ENCODE data around the gene SLC13A3.
A peak's percentile ranks its signal among the peaks of the same experiment; 100 is the strongest.

Gene SLC13A3

DNA sequence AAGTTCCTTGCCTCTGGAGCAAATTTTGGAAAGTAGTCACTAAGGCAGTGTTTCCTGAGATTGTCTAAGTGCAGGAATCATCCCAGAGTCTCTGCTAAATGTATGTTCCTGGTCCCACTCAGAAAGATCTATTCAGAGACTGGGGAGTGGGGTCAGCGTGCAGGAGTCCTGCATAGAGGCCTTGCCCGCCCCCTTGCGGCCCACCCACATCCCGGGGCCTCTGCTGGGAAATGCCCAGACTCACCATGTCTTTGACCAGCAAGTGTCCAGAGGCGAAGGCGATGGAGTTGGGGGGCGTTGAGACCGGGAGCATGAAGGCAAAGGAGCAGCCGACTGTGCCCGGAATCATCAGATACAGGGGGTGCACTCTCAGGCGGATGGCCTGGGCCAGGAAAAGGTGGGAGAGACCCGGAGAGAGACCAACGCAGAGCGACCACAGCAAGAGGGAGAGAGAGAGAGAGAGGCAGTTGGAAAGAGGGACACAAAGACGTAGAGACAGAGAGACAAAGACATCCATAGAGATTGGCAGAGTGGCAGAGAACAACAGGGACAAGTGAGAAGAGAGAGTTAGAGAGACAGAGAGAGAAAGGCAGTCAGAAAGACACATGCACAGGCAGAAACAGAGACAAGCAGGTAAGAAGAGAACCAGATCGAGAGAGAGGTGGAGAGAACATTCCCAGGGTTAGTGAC lies 87.9 kb downstream of the SLC13A3 start:
- no peak for DNase-seq (ENCODE audit: low read depth, low spot score)
- H3K27ac ChIP-seq: no peak overlapping the region

DNA sequence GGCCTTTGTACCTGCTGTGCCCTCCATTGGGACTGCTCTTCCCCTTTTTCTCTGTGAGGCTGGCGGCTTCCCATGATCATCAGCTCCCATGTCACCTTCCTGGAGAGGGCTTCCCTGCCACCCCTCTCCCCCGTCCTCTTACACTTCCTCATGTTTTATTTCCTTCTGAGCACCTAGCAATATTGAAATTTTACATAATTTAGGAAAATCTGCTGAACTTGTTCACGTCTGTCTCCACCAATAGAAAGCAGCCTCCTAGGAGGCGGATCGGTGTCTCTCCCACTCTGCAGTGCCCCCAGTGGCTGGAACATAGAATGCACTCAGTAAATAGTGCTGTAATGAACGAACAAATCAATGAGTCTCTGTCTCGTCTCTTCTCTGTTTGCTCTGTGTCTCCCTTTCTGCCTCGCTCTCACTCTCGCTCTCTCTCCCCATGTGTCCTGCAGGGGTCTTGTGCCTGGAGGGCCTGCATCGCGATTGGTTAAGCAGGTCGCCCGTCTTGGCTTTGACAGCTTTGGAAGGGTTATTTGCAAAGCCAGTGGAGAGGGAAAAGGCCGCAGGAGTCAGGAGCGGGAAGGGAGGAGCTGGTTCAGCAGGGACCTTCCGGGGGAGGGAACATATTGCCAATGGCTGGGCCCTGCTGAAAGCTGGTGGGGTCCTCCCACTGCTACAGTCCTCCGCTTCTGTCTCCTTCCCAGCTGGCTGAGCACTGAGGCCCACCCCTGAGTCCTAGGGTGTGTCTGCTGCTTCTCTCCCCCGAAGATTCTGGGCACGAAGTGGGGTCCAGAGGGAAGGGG lies 88.7 kb downstream of the SLC13A3 start:
- DNase-seq (ENCODE audit: low read depth, low spot score): no peak
- no peak overlapping the region for H3K27ac ChIP-seq

DNA sequence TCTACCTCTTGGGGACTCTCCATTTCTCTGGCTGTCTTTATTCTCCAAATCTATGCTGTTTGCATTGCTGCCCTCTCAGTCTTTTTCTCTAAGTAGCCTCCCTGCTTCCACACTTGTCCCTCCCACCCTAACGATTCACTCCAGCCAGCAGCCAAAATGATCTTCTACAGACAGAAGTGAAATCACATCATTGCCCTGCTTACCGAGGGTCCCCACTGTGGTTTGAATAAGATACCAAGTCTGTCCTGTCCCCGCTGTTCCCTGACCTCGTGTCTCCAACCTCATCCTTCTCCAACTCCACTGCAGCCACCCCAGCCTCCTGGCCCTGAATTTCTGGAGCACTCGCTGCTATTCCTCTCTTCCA lies 89.3 kb downstream of the SLC13A3 start:
- DNase-seq (ENCODE audit: low read depth, low spot score): no peak
- H3K27ac ChIP-seq: no peak overlapping the region

DNA sequence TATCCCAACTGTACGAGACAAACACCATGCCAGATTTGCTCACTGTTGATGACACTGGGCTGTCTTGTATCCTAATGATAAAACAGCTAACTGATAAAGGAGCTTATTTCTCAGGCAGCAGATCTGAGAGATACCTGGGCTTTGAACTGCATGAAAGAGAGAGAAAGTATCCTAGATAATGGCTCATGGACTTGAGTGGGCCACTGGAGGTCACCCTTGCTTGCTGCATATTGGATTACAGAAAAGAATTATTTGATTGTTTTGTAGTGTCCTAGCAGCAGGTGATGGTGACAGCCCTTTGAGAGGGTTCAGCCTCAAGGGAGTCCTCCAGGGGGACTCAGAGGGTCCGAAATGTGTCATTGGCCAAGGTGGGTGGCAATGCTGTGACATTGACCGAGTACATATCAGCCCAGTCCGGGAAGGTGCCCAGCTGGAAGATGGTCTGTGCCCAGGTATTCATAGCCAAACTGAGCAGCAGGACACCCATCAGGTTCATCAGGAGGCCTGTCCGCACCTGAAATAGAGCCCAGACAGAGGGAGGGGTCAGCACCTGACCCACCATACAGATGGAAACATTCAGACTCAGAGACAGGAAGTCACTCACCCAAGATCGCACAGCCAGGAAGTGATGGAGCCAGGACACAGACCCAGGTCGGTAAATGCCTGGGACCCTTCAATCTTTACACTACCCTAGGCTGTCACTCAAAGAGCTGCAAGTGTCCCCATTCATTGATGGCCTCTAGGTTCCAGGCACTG lies 91.4 kb downstream of the SLC13A3 start:
- DNase-seq (ENCODE audit: low read depth, low spot score): no peak

DNA sequence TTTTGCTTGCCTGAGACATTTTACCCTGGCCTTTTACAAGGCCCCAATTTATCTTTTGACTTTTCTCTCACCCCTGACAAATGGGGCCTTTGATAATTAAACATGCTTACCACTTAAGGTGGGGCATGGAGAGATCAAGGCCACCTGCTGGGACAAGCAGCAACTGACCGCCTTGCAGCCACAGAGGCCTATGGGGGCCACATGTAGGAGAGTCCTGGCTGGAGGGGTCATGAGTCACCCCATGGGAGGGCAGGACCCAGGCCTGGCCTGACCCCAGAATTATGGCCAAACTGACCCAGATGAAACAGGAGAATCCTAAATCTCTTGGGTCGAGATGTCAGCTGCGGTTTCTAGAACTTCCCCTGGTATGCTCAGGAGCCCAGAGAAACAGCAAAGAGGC lies 92.3 kb downstream of the SLC13A3 start:
- DNase-seq (ENCODE audit: low read depth, low spot score): no peak
- no peak overlapping the region for H3K27ac ChIP-seq

More for the DNA sequence above, 91.4 kb downstream of the SLC13A3 start:
- no peak overlapping the region for H3K27ac ChIP-seq

DNA sequence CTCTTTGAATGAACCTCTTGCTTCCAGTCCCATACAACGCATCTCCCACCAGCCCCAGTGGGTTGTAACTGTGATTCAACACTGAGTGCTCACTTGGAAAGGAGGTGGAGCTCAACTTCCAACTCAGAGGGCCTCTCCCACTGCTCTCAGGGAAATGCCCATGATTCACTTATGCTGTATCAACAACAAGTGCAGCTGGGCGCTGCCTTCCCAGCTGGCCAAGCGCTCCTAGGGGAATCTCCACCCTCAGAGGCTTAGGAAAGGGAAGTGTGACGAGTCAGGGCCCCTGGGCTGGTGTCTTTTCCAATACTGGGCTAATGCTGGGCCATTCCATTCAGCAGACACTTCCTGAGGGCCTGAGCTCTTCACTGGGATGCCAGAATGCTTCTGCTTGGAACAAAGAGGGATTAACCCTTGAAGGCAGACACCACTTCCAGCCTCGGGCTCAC lies 92.7 kb downstream of the SLC13A3 start:
- no peak overlapping the region for H3K27ac ChIP-seq
- DNase-seq (ENCODE audit: low read depth, low spot score): peak; percentile 82

DNA sequence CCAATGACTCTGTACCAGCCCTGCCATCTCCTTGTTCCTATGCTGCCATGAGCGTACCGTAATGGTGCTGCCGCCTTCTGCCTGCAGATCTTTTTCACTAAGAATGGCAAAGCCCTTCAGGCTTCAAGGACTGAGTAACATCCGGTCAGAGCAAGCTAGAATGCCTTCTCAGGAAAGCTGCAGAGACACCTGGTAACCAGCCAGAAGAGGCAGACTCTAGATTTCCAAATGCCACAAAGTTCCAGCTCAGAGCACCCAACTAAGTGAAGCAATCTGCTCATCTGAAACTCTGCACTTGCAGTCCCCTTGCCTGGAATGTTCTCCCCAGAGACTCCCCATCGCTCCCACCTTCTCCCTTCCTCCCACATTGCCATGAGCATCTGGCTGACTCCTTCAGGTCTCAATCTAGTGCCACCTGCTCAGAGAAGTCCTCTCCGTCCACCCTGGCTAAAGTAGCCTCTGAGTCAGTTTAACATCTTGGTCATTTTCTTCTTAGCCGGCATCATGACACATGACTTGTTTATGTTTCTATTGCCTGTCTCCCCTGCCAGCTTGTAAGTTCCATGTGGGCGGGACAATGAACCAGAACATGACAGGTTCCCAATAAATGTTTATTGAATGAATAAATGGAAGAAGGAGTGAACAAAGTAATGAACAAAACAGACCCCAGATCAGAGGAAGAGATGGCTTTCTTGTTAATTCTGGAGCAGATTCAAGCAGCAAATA lies 93.9 kb downstream of the SLC13A3 start:
- no peak for DNase-seq (ENCODE audit: low read depth, low spot score)
- H3K27ac ChIP-seq: peak overlapping the region; percentile 37

DNA sequence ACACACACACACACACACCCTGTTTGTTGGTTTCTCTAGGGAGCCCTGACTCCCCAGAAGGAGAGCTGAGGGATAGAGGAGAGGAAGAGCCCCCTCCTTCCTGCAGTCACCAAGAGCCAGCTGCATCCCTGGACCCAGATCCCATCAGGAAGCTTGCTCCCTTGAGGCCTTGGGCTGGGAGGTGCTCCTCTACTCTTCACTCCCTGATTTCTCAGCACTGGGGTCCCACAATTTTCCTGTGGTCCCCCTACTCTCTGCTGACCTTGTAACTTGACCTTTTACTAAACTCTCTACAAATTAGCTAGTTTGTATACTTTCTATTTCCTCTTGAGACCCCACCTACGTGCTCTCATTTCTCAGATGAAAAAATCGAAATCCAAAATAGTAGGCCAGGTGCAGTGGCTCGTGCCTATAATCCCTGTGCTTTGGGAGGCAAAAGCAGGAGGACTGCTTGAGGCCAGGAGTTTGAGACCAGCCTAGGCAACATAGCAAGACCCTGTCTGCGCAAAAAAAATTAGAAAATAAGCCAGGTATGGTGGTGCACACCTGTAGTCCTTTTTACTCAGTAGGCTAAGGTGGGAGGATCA lies 95.8 kb downstream of the SLC13A3 start:
- no peak overlapping the region for H3K27ac ChIP-seq
- DNase-seq (ENCODE audit: low read depth, low spot score): no peak

DNA sequence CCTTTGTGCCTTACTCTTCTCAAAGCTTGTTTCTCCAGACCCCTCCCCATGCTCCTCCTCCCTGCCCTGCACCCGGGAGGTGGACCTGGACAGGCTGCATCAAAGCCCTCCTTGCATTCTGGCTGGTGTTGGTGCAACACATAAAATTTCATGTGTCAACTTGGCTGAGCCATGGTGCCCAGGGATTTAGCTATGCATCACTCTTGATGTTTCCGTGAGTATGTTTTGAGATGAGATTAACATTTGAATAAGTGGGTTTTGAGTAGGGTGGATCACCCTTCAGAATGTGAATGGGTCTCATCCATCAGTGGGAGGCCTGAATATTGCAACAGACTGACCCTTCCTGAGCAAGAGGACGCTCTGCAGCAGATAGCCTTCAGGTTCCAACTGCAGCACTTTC lies 96.4 kb downstream of the SLC13A3 start:
- H3K27ac ChIP-seq: no peak overlapping the region
- no peak for DNase-seq (ENCODE audit: low read depth, low spot score)

DNA sequence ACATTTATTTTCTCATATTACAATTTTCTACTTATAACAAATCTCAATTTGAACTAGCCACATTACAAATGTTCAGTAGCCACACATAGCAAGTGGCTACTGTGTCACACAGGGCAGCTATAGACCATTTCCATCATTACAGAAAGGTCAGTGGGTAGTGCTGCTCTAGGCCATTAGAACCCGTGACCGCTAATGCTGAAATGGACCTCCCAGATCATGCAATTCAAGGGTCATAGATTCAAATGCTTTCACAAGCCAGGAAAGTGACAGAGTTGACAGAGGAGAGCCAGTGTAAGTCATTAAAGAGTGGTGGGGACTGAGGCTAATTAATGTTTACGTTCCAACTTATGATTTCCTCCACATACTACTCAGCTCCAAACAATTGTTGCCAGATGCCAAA lies 97.3 kb downstream of the SLC13A3 start:
- H3K27ac ChIP-seq: no peak overlapping the region
- no peak for DNase-seq (ENCODE audit: low read depth, low spot score)

DNA sequence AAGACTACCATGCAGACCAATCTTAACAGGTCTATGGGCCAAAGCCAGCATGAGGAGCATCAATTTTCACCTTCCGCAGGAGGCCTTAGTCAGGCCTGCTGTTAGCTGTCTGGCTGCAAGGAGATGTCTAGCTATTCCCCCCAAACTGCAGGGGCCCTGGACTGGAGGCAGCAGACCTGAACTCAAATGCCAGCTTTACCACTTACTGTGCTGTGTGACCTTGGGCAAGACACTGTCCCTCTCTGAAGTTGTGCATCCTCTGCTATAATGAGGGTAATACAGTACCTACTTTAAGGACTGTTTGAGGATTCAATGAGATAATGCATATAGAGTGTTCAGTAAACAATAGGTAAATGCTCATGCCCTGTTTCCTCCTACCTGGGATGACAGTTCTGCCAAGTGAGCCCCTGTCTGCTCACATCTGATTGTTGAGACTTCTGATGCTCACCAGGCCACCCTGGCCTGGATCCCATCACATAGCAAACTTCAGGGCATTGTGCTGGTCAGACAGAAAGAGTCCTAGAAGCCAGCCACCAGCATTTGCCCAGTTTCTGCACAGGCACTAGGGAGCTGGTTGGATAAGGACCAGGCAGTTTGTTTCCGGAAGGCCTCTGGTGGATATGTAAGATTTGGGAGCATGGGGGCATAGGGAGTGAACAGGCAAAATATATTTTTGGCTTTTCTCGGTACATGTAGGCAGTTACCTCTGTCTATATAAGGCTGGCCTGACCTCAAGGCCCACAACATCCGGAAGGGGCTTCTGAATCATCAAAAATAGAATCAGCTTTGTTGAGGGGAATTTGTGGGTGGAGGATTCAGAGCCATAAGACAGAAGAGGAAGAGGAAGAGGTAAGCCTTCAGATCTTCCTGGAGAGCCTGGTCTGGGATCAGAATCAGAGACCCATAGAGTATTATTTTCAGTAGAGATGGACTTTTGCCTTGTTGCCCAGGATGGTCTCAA lies 98.5 kb downstream of the SLC13A3 start:
- H3K27ac ChIP-seq: no peak overlapping the region
- DNase-seq (ENCODE audit: low read depth, low spot score): no peak

DNA sequence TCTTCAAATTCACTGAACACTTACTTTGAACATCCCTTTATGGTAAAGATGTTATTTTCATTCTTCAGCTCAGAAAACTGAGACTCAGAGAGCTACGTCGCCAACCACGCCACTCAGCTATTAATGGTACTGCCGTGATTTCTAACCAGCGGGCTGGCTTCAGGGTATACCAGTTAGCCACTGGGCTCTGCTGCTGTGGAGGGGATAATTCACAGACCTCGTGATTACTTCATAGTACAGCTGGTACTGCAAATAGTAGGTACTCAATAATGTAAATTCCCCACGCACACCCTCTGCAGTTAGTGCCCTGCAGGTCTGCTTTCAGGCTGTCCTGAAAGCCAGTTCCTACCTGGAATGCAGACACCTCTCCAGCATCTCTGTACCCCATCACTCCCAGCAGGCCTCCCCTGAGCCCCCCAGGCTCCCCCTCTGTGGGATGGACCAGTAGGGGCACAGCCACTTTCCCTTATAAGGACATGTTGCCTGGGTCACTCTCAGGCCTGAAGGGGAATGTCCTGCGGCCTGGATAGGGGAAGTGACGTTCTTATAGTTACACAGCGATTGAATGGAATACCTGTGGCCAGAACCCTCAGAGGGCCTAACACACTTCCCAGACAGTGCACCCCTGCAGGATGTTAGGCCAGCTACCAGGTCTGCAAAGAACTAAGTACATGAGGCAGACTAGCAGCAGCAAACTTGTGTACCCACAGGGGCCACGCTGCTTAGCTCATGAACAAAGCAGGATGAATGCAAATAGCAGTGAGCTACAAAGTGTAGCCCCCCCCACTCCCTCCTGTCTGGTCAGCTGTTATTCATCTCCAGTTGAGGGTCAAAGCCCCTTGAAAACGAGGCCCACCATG lies 99.5 kb downstream of the SLC13A3 start:
- H3K27ac ChIP-seq: no peak overlapping the region
- DNase-seq (ENCODE audit: low read depth, low spot score): no peak

DNA sequence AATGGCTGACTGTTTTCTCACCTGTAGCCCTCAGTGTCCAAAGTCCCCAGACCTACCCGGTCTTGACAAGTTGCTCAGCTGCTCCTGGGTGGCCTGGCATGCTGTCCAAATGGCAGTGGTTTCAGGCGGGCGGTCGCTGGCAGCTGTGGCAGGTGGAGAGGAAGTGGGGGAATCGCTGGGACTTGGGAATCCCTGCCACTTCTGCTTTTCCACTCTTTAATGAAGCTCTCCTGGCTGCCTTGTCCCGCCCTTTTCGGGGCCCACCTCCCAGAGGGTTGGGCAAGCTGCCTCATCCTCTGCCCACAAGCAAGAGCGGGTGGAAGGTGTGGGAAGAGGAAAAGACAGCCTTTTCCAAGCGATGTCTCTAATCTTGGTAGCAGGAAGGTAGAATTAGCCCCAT lies 100.8 kb downstream of the SLC13A3 start, which contains the start of gene OCSTAMP:
TSS of gene OCSTAMP (minus strand) at position 194 of the 400 bp plus-strand sequence. CDS start at position 100, 94 bp downstream.
- no peak for DNase-seq (ENCODE audit: low read depth, low spot score)
- no peak within 1 kb of the TSS for H3K27ac ChIP-seq

DNA sequence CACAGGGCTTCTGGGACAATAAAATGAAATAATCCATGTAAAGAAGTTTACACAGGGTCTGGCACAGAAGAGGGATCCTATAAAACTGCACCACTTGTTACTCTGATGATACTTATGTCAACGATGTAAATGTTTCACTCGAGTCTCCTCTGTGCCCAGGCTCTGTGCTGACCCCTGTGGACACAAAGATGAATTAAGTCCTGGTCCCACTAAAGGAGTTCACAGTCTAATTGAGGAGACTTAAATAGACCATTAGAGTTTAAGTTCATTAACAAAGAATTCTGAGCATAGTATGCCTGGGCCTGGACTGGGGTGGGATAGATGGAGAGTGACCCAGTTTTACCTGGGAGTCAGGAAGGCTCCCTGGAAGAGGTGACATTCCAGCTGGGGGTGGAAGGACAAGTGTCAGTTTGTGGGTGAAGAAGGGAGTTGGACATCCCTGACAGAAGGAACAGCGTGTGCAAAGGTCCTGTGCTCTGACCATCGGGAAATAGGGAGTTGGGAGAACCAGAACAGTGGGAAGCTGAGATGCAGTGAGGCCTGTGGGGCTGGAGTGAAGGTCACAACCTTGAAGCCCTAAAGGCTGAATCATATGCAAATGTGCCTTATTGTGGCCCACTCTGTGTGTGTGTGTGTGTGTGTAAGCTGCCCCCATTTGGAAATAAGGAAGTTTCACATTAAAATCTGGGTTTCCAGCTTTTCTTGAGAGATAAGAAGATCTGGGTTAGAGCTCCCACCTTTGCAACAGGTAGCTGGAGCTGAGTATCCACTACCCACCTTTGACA lies 101.9 kb downstream of the SLC13A3 start:
- no peak for DNase-seq (ENCODE audit: low read depth, low spot score)
- no peak overlapping the region for H3K27ac ChIP-seq

DNA sequence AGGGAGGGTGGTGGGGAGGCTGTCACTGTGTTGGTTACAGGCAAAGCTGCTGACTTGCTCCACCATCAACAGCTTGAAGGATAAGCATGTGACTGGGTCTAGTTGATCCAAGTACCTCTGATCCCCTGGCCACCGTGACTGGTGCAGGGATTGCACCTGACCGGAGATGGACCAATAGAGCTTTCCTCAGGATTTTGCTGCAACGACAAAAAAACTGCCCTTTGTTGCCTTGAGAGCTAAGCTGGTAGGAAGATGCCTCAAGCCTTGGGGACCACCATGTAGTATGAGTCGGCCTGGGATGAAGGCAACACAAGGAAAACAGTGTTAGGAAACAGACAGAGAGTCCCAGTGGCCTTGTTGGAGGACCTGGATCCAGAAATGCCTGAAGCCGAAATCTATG lies 102.6 kb downstream of the SLC13A3 start:
- no peak for DNase-seq (ENCODE audit: low read depth, low spot score)
- no peak overlapping the region for H3K27ac ChIP-seq

DNA sequence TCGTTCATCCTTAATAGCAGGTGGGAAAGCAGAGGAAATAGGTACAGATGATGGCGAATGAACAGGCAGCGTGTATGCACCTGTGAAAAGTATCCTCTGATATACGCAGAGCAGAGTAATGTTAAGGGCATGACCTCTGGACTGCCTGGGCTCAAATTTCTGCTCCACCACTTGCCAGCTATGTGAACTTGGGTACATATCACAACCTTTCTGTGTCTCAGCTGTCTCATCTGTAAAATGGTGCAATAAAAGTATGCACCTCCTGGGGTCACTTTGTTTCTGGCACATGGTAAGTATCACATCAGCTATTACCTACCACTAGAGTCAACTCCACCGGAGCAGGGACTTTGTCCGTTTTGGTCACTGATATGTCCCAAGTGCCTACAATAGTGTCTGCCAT lies 103.3 kb downstream of the SLC13A3 start:
- no peak for DNase-seq (ENCODE audit: low read depth, low spot score)
- no peak overlapping the region for H3K27ac ChIP-seq

DNA sequence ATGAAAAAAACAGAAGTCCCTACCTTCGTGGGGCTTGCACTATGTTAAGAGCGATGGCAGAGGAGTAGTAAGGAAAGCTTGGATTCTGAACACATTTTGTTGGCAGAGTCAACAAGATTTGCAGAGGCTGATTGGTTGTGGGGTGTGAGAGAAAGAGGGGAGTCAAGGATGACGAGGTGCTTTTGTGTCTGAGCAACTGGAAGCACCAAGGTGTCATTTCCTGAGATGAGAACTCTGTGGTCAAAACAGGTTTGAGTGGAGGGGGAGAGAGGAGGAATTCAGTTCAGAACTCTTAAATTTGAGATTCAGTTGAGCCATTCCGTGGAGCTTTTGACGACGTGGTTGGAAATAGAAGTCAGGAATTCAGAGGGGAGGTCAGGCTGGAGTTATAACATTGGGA lies 104.3 kb downstream of the SLC13A3 start:
- H3K27ac ChIP-seq: no peak overlapping the region
- DNase-seq (ENCODE audit: low read depth, low spot score): no peak

Measured in epithelial cell of prostate (primary cell).